Panc1 (cell line): Measurements from ENCODE around the gene EVA1C. TPM values are rescaled to one million over a fixed set of nuclear protein-coding genes. Genes with fewer than 3 reads are reported as not detected.

Experiments used
- ATAC-seq: fragments of 200-7000 bp; cut with Tn5 transposase; 2 replicates; pipeline ENCODE4 v1.9.1; 2020; ENCODE audit warnings: mild to moderate bottlenecking, moderate library complexity
- BruUV-seq: library from RNA; stranded (reverse); fragments of 400-500 nt; replicated peaks from 2 replicates; lab custom pipeline; 2021; lab: Mats Ljungman, UMichigan
- CTCF ChIA-PET: fragments of 300-600 bp; sonication (Branson Sonifier 250); formaldehyde crosslinking; loops from one replicate; lab custom pipeline; 2022; ENCODE audit warnings: antibody characterized with exemption; lab: Charles Lee
- POLR2A ChIA-PET: fragments of 300-600 bp; sonication (Branson Sonifier 250); formaldehyde crosslinking; loops from one replicate; lab custom pipeline; 2022; ENCODE audit warnings: antibody characterized with exemption; lab: Charles Lee
- DNase-seq: peaks from one replicate; pipeline ENCODE4 v3.0.0-alpha.2; 2010; ENCODE audit warnings: low read depth, low spot score
- H3K27ac ChIP-seq: 2 replicates; pipeline ENCODE4 v1.5.1; 2011; ENCODE audit warnings: mild to moderate bottlenecking, low read length, inconsistent platforms
- H3K27me3 ChIP-seq: fragments of 200-500 bp; sonication (Bioruptor generic); 2 replicates; pipeline ENCODE4 v1.6.0; 2014; ENCODE audit warnings: low read length, inconsistent platforms; ENCODE audit not compliant: control insufficient read depth, insufficient read depth
- H3K36me3 ChIP-seq: fragments of 200-500 bp; sonication (Bioruptor generic); 2 replicates; pipeline ENCODE4 v1.5.1; 2014; ENCODE audit warnings: inconsistent platforms, mild to moderate bottlenecking, low read length, moderate library complexity; ENCODE audit not compliant: control insufficient read depth, insufficient read depth
- H3K4me1 ChIP-seq: 2 replicates; pipeline ENCODE4 v1.5.1; 2011; ENCODE audit warnings: inconsistent platforms, mild to moderate bottlenecking, low read length, moderate library complexity; ENCODE audit not compliant: control insufficient read depth, insufficient read depth
- H3K4me3 ChIP-seq, 2 experiments: 2 replicates each; pipeline ENCODE4 v1.5.1; 2011 to 2012; ENCODE audit warnings: low read depth in 2 of 2, low read length in 2 of 2, mild to moderate bottlenecking in 2 of 2, inconsistent platforms in 1 of 2, moderate library complexity in 1 of 2
- H3K9me3 ChIP-seq: fragments of 200-500 bp; sonication (Bioruptor generic); 2 replicates; pipeline ENCODE4 v1.5.1; 2014; ENCODE audit warnings: low read depth, mild to moderate bottlenecking, inconsistent platforms, low read length, moderate library complexity; ENCODE audit not compliant: control insufficient read depth, insufficient read depth
- CTCF ChIP-seq: fragments of 450-650 bp; IDR thresholded peaks from 2 replicates; pipeline ENCODE4 v1.5.1; 2017; ENCODE audit warnings: mild to moderate bottlenecking
- POLR2AphosphoS5 ChIP-seq: IDR thresholded peaks from 2 replicates; pipeline ENCODE4 v1.6.1; 2012; ENCODE audit warnings: mild to moderate bottlenecking, low read depth, low read length, moderate library complexity
- REST ChIP-seq, 2 experiments: IDR thresholded peaks; 2 replicates each; pipeline ENCODE4 v1.6.1; 2011 to 2012; ENCODE audit warnings: low read depth in 2 of 2, control low read depth in 1 of 2, low read length in 1 of 2, mild to moderate bottlenecking in 1 of 2, moderate library complexity in 1 of 2; ENCODE audit not compliant: insufficient read depth in 1 of 2
- SIN3A ChIP-seq: IDR thresholded peaks from 2 replicates; pipeline ENCODE4 v1.6.1; 2012; ENCODE audit warnings: low read depth, mild to moderate bottlenecking, low read length, moderate library complexity, borderline replicate concordance; ENCODE audit not compliant: insufficient read depth
- TCF7L2 ChIP-seq: IDR thresholded peaks from 2 replicates; pipeline ENCODE4 v1.6.1; 2011; ENCODE audit warnings: mild to moderate bottlenecking, low read depth, low read length, inconsistent platforms
- in situ Hi-C: cut with HindIII; loops from 2 replicates; pipeline ENCODE4 v1.10.0; 2016; ENCODE audit warnings: low sequenced_read_pairs, low pct_unique_long_range_greater_than_20kb
- intact Hi-C: fragments of 100-400 bp; cut with micrococcal nuclease; formaldehyde crosslinking; loops from one replicate; pipeline ENCODE4 v1.10.0; 2022; ENCODE audit not compliant: unreplicated experiment
- total RNA-seq: library from RNA; stranded (reverse); gene quantifications from one replicate; pipeline ENCODE4 v1.2.1, GENCODE V29; 2021; ENCODE audit not compliant: unreplicated experiment

Gene EVA1C
- total RNA-seq, 1 experiment from 2014 or later = 2.8 TPM

- in situ Hi-C loops (no loop called here), intact Hi-C loops (no loop called here)
- BruUV-seq = no TSS peak
- Histone ChIP-seq H3K27ac (no peak overlapping the region), H3K9me3 (no peaks in the 10 kb centered on the region), H3K4me3 (no peak overlapping the region), H3K36me3 (no peaks in the 10 kb centered on the region), H3K4me1 (peaks cover 13% of the 10 kb centered on the region), H3K27me3 (no peaks in the 10 kb centered on the region)
- TF ChIP-seq CTCF (no peak), POLR2AphosphoS5 (no peak), REST (IDR thresholded peaks at IDR 0.05; ENCODE audit: insufficient read depth in 1 of 2, low read depth in 2 of 2, low read length in 1 of 2) (no peak), SIN3A (no peak), TCF7L2 (no peak)
- ChIA-PET POLR2A (no interaction called here), CTCF (no interaction called here)
- ATAC-seq (no peak), DNase-seq (no peak)
Observed at GRCh38 chr21:32492376-32492775, 79.9 kb downstream of the EVA1C start.

GRCh38 chr21:32494934-32495709, 82.6 kb downstream of the EVA1C start:
- intact Hi-C loops = no loop called here

More at GRCh38 chr21:32494934-32495709, 82.6 kb downstream of the EVA1C start:
- DNase-seq (no peak), ATAC-seq (peak; percentile 86)
- Histone ChIP-seq H3K36me3 (no peaks in the 10 kb centered on the region), H3K27ac (peak overlapping the region; percentile 65), H3K9me3 (no peaks in the 10 kb centered on the region), H3K4me3 (0 out of 4 replicates have a peak overlapping the region, but pooled peaks of 1 of the 2 experiments have one; percentile 1), H3K27me3 (no peaks in the 10 kb centered on the region), H3K4me1 (peaks cover 18% of the 10 kb centered on the region)
- in situ Hi-C loops = no loop called here
- POLR2A ChIA-PET = interaction anchor here (0.7 kb wide), 1 partner anchor 49 kb away, joined by 6 read pairs; no protein-coding TSS in a partner anchor
- CTCF ChIA-PET = no interaction called here
- BruUV-seq = no TSS peak
- TF ChIP-seq CTCF (no peak), POLR2AphosphoS5 (peak; percentile 39), TCF7L2 (peak; percentile 80)
